Panc1 (cell line): ENCODE measurements around the gene MEGF9. TPM values are rescaled to one million over a fixed set of nuclear protein-coding genes. Genes with fewer than 3 reads are reported as not detected.

Source experiments
- ATAC-seq: fragments of 200-7000 bp; cut with Tn5 transposase; 2 replicates; pipeline ENCODE4 v1.9.1; 2020; ENCODE audit warnings: mild to moderate bottlenecking, moderate library complexity
- BruUV-seq: library from RNA; stranded (reverse); fragments of 400-500 nt; replicated peaks from 2 replicates; lab custom pipeline; 2021; lab: Mats Ljungman, UMichigan
- CTCF ChIA-PET: fragments of 300-600 bp; sonication (Branson Sonifier 250); formaldehyde crosslinking; loops from one replicate; lab custom pipeline; 2022; ENCODE audit warnings: antibody characterized with exemption; lab: Charles Lee
- POLR2A ChIA-PET: fragments of 300-600 bp; sonication (Branson Sonifier 250); formaldehyde crosslinking; loops from one replicate; lab custom pipeline; 2022; ENCODE audit warnings: antibody characterized with exemption; lab: Charles Lee
- DNase-seq: peaks from one replicate; pipeline ENCODE4 v3.0.0-alpha.2; 2010; ENCODE audit warnings: low read depth, low spot score
- H3K27ac ChIP-seq: 2 replicates; pipeline ENCODE4 v1.5.1; 2011; ENCODE audit warnings: mild to moderate bottlenecking, low read length, inconsistent platforms
- H3K27me3 ChIP-seq: fragments of 200-500 bp; sonication (Bioruptor generic); 2 replicates; pipeline ENCODE4 v1.6.0; 2014; ENCODE audit warnings: low read length, inconsistent platforms; ENCODE audit not compliant: control insufficient read depth, insufficient read depth
- H3K36me3 ChIP-seq: fragments of 200-500 bp; sonication (Bioruptor generic); 2 replicates; pipeline ENCODE4 v1.5.1; 2014; ENCODE audit warnings: inconsistent platforms, mild to moderate bottlenecking, low read length, moderate library complexity; ENCODE audit not compliant: control insufficient read depth, insufficient read depth
- H3K4me1 ChIP-seq: 2 replicates; pipeline ENCODE4 v1.5.1; 2011; ENCODE audit warnings: inconsistent platforms, mild to moderate bottlenecking, low read length, moderate library complexity; ENCODE audit not compliant: control insufficient read depth, insufficient read depth
- H3K4me3 ChIP-seq, 2 experiments: 2 replicates each; pipeline ENCODE4 v1.5.1; 2011 to 2012; ENCODE audit warnings: low read depth in 2 of 2, low read length in 2 of 2, mild to moderate bottlenecking in 2 of 2, inconsistent platforms in 1 of 2, moderate library complexity in 1 of 2
- H3K9me3 ChIP-seq: fragments of 200-500 bp; sonication (Bioruptor generic); 2 replicates; pipeline ENCODE4 v1.5.1; 2014; ENCODE audit warnings: low read depth, mild to moderate bottlenecking, inconsistent platforms, low read length, moderate library complexity; ENCODE audit not compliant: control insufficient read depth, insufficient read depth
- CTCF ChIP-seq: fragments of 450-650 bp; IDR thresholded peaks from 2 replicates; pipeline ENCODE4 v1.5.1; 2017; ENCODE audit warnings: mild to moderate bottlenecking
- POLR2AphosphoS5 ChIP-seq: IDR thresholded peaks from 2 replicates; pipeline ENCODE4 v1.6.1; 2012; ENCODE audit warnings: mild to moderate bottlenecking, low read depth, low read length, moderate library complexity
- SIN3A ChIP-seq: IDR thresholded peaks from 2 replicates; pipeline ENCODE4 v1.6.1; 2012; ENCODE audit warnings: low read depth, mild to moderate bottlenecking, low read length, moderate library complexity, borderline replicate concordance; ENCODE audit not compliant: insufficient read depth
- TCF7L2 ChIP-seq: IDR thresholded peaks from 2 replicates; pipeline ENCODE4 v1.6.1; 2011; ENCODE audit warnings: mild to moderate bottlenecking, low read depth, low read length, inconsistent platforms
- in situ Hi-C: cut with HindIII; loops from 2 replicates; pipeline ENCODE4 v1.10.0; 2016; ENCODE audit warnings: low sequenced_read_pairs, low pct_unique_long_range_greater_than_20kb
- intact Hi-C: fragments of 100-400 bp; cut with micrococcal nuclease; formaldehyde crosslinking; loops from one replicate; pipeline ENCODE4 v1.10.0; 2022; ENCODE audit not compliant: unreplicated experiment
- total RNA-seq: library from RNA; stranded (reverse); gene quantifications from one replicate; pipeline ENCODE4 v1.2.1, GENCODE V29; 2021; ENCODE audit not compliant: unreplicated experiment
- TF ChIP-seq, protein P1 (sequence below), 2 experiments: IDR thresholded peaks; 2 replicates each; pipeline ENCODE4 v1.6.1; 2011 to 2012; ENCODE audit warnings: low read depth in 2 of 2, control low read depth in 1 of 2, low read length in 1 of 2, mild to moderate bottlenecking in 1 of 2, moderate library complexity in 1 of 2; ENCODE audit not compliant: insufficient read depth in 1 of 2

MEGF9 gene
- total RNA-seq, 1 experiment from 2014 or later = 6.3 TPM

- CTCF ChIA-PET = no interaction called here
- Histone ChIP-seq H3K9me3 (no peaks in the 10 kb centered on the region), H3K27me3 (no peaks in the 10 kb centered on the region), H3K4me1 (0 out of 2 replicates have a peak, but pooled peaks cover 3% of the 10 kb centered on the region), H3K4me3 (no peak overlapping the region), H3K36me3 (no peaks in the 10 kb centered on the region), H3K27ac (no peak overlapping the region)
- no TSS peak for BruUV-seq
- in situ Hi-C loops = no loop called here
- intact Hi-C loops = no loop called here
- ATAC-seq (no peak), DNase-seq (no peak)
- TF ChIP-seq SIN3A = no peak
- TF ChIP-seq, protein P1, sequence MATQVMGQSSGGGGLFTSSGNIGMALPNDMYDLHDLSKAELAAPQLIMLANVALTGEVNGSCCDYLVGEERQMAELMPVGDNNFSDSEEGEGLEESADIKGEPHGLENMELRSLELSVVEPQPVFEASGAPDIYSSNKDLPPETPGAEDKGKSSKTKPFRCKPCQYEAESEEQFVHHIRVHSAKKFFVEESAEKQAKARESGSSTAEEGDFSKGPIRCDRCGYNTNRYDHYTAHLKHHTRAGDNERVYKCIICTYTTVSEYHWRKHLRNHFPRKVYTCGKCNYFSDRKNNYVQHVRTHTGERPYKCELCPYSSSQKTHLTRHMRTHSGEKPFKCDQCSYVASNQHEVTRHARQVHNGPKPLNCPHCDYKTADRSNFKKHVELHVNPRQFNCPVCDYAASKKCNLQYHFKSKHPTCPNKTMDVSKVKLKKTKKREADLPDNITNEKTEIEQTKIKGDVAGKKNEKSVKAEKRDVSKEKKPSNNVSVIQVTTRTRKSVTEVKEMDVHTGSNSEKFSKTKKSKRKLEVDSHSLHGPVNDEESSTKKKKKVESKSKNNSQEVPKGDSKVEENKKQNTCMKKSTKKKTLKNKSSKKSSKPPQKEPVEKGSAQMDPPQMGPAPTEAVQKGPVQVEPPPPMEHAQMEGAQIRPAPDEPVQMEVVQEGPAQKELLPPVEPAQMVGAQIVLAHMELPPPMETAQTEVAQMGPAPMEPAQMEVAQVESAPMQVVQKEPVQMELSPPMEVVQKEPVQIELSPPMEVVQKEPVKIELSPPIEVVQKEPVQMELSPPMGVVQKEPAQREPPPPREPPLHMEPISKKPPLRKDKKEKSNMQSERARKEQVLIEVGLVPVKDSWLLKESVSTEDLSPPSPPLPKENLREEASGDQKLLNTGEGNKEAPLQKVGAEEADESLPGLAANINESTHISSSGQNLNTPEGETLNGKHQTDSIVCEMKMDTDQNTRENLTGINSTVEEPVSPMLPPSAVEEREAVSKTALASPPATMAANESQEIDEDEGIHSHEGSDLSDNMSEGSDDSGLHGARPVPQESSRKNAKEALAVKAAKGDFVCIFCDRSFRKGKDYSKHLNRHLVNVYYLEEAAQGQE (IDR thresholded peaks at IDR 0.05; ENCODE audit: insufficient read depth in 1 of 2, low read depth in 2 of 2, low read length in 1 of 2) = no peak
- no peak for TF ChIP-seq TCF7L2
- no peak for TF ChIP-seq POLR2AphosphoS5
- no peak for TF ChIP-seq CTCF
- POLR2A ChIA-PET = no interaction called here
Measured at GRCh38 chr9:120627073-120627472, 87.2 kb downstream of the MEGF9 start.

GRCh38 chr9:120626512-120626911 is 87.8 kb downstream of the MEGF9 start:
- Histone ChIP-seq H3K36me3 (no peaks in the 10 kb centered on the region), H3K27me3 (no peaks in the 10 kb centered on the region), H3K4me3 (no peak overlapping the region), H3K9me3 (no peaks in the 10 kb centered on the region), H3K4me1 (0 out of 2 replicates have a peak, but pooled peaks cover 3% of the 10 kb centered on the region), H3K27ac (no peak overlapping the region)
- ChIA-PET POLR2A (no interaction called here), CTCF (no interaction called here)
- no peak for TF ChIP-seq CTCF
- TF ChIP-seq POLR2AphosphoS5 = no peak
- TF ChIP-seq, protein P1 (IDR thresholded peaks at IDR 0.05; ENCODE audit: insufficient read depth in 1 of 2, low read depth in 2 of 2, low read length in 1 of 2) = no peak
- no peak for TF ChIP-seq TCF7L2
- TF ChIP-seq SIN3A = no peak
- intact Hi-C loops (no loop called here), in situ Hi-C loops (no loop called here)
- DNase-seq (no peak), ATAC-seq (no peak)
- BruUV-seq = no TSS peak
